HG03575 (cell line): ENCODE measurements around the gene CCDC141.

Experiments
- ATAC-seq: cut with Tn5 transposase; IDR thresholded peaks from one replicate; pipeline ENCODE4 v1.9.1; 2021; ENCODE audit not compliant: unreplicated experiment, insufficient number of reproducible peaks, low FRiP score; ENCODE audit errors: extremely low read depth

The CCDC141 gene

GRCh38 chr2:178858896-178859625 is 190.9 kb downstream of the CCDC141 start:
- no peak for ATAC-seq

- ATAC-seq, result no peak
Measured at GRCh38 chr2:178855151-178855550, 194.8 kb downstream of the CCDC141 start.

GRCh38 chr2:178848335-178848734 is 201.6 kb downstream of the CCDC141 start:
- no peak for ATAC-seq

GRCh38 chr2:178846458-178846802 is 203.5 kb downstream of the CCDC141 start:
- ATAC-seq, result no peak

GRCh38 chr2:178845566-178846457 is 204.1 kb downstream of the CCDC141 start:
- no peak for ATAC-seq

- ATAC-seq, result no peak
Measured at GRCh38 chr2:178844701-178845100, 205.2 kb downstream of the CCDC141 start.

GRCh38 chr2:178844269-178844668 is 205.7 kb downstream of the CCDC141 start:
- ATAC-seq, result no peak

GRCh38 chr2:178843697-178844096 is 206.2 kb downstream of the CCDC141 start:
- no peak for ATAC-seq

- ATAC-seq, result no peak
Measured at GRCh38 chr2:178836807-178837206, 213.1 kb downstream of the CCDC141 start.

- ATAC-seq, result no peak
Measured at GRCh38 chr2:178834086-178834485, 215.9 kb downstream of the CCDC141 start.

- ATAC-seq, result no peak
Measured at GRCh38 chr2:178833382-178833781, 216.6 kb downstream of the CCDC141 start.

- no peak for ATAC-seq
Measured at GRCh38 chr2:178830451-178830850, 219.5 kb downstream of the CCDC141 start.

- ATAC-seq, result no peak
Measured at GRCh38 chr2:178829981-178830380, 220.0 kb downstream of the CCDC141 start.

- ATAC-seq, result no peak
Measured at GRCh38 chr2:178829299-178829960, 220.5 kb downstream of the CCDC141 start.

GRCh38 chr2:178828486-178828881 is 221.5 kb downstream of the CCDC141 start:
- no peak for ATAC-seq

- ATAC-seq, result no peak
Measured at GRCh38 chr2:178827739-178828485, 222.0 kb downstream of the CCDC141 start.

GRCh38 chr2:178827111-178827510 is 222.8 kb downstream of the CCDC141 start:
- no peak for ATAC-seq

GRCh38 chr2:178825183-178825582 is 224.8 kb downstream of the CCDC141 start:
- no peak for ATAC-seq

- ATAC-seq, result no peak
Measured at GRCh38 chr2:178824181-178824580, 225.8 kb downstream of the CCDC141 start.
